ENCODE results near the gene CDC42BPA. TPM values are rescaled to one million over a fixed set of nuclear protein-coding genes. Genes with fewer than 3 reads are reported as not detected.

Gene CDC42BPA
- total RNA-seq, 2 donors from 2014 or later, result 30.0 to 34.3 TPM

DNA sequence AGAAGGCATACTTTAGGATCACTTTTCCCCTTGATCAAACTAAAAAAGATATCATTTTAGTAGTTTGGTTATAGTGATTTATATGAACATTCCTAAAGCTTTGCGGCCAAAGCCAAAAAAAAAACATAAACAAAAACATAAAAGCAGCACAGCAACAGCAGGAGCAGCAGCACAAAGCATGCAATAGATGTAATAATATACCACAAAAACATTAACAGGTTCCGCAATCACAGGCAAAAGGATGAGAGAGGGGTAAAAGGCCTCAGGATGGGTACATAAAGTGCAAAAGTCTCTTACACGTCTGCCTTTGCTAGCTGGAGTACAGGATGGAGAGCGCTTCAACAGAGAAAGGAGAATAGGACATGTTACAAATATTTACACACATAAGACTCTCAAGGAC is 259.2 kb downstream of the CDC42BPA start:
- WGBS, 2 experiments (ENCODE audit: insufficient coverage in 1 of 2, insufficient read length in 1 of 2), result 89% methylated on average over 3 of the region's 4 CpGs; no CpG with 5 or more reads in 1 of the 2 experiments
- Histone ChIP-seq H3K9me3 (ENCODE audit: control insufficient read depth, low read length) (no peaks in the 10 kb centered on the region), H3K27me3 (ENCODE audit: control insufficient read depth, insufficient read depth, low read length, poor library complexity, severe bottlenecking) (no peaks in the 10 kb centered on the region), H3K9ac (ENCODE audit: extremely low read depth, low read length, poor library complexity, severe bottlenecking) (no peak overlapping the region), H3K4me3 (ENCODE audit: low read length) (no peak overlapping the region), H3K4me1 (ENCODE audit: control insufficient read depth, insufficient read depth, low read length) (no peaks in the 10 kb centered on the region), H3K27ac (ENCODE audit: low read depth, low read length) (no peak overlapping the region), H3K36me3 (ENCODE audit: control insufficient read depth, insufficient read depth, low read length) (no peaks in the 10 kb centered on the region)
- Mint-ChIP-seq H3K4me1 (no peaks in the 10 kb centered on the region), H3K36me3 (ENCODE audit: low read depth) (peaks cover 11% of the 10 kb centered on the region), H3K27me3 (ENCODE audit: insufficient read depth) (no peaks in the 10 kb centered on the region), H3K4me3 (no peak overlapping the region), H3K27ac (no peak overlapping the region), H3K9me3 (no peaks in the 10 kb centered on the region)
- no peak for DNase-seq
- TF ChIP-seq, protein P1, sequence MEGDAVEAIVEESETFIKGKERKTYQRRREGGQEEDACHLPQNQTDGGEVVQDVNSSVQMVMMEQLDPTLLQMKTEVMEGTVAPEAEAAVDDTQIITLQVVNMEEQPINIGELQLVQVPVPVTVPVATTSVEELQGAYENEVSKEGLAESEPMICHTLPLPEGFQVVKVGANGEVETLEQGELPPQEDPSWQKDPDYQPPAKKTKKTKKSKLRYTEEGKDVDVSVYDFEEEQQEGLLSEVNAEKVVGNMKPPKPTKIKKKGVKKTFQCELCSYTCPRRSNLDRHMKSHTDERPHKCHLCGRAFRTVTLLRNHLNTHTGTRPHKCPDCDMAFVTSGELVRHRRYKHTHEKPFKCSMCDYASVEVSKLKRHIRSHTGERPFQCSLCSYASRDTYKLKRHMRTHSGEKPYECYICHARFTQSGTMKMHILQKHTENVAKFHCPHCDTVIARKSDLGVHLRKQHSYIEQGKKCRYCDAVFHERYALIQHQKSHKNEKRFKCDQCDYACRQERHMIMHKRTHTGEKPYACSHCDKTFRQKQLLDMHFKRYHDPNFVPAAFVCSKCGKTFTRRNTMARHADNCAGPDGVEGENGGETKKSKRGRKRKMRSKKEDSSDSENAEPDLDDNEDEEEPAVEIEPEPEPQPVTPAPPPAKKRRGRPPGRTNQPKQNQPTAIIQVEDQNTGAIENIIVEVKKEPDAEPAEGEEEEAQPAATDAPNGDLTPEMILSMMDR (conservative IDR thresholded peaks at IDR 0.05), result no peak

DNA sequence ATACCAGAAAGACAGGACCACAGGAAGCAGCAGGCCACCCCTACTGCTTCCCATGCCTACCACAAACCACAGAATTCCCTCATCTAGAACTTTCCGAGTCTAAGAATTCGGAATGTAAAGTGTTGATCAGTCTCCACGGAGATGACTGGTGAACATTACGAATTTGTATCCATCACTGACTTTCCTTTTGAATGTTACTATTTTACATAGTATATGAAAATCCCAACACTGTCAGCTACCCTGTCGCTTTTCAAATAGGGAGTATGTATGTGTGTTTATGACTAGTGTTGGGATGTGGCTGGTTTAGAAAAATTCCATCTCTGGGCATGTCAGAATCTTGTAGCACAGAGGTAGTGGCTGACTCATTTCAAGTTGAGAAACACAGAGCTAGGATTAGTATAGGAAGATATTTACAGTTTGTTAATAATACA is 260.0 kb downstream of the CDC42BPA start:
- no peaks in the 10 kb centered on the region for H3K4me1 ChIP-seq (ENCODE audit: control insufficient read depth, insufficient read depth, low read length)
- Mint-ChIP-seq H3K4me3 (no peak overlapping the region), H3K4me1 (no peaks in the 10 kb centered on the region), H3K27ac (no peak overlapping the region), H3K36me3 (ENCODE audit: low read depth) (peaks cover 11% of the 10 kb centered on the region), H3K9me3 (no peaks in the 10 kb centered on the region), H3K27me3 (ENCODE audit: insufficient read depth) (no peaks in the 10 kb centered on the region)
- H3K9me3 ChIP-seq (ENCODE audit: control insufficient read depth, low read length), result no peaks in the 10 kb centered on the region
- 90% methylated on average over 5 of the region's 5 CpGs; no CpG with 5 or more reads in 1 of the 2 experiments for WGBS, 2 experiments (ENCODE audit: insufficient coverage in 1 of 2, insufficient read length in 1 of 2)
- no peak overlapping the region for H3K4me3 ChIP-seq (ENCODE audit: low read length)
- DNase-seq, result no peak
- no peaks in the 10 kb centered on the region for H3K27me3 ChIP-seq (ENCODE audit: control insufficient read depth, insufficient read depth, low read length, poor library complexity, severe bottlenecking)
- H3K27ac ChIP-seq (ENCODE audit: low read depth, low read length), result no peak overlapping the region
- H3K36me3 ChIP-seq (ENCODE audit: control insufficient read depth, insufficient read depth, low read length), result no peaks in the 10 kb centered on the region
- no peak overlapping the region for H3K9ac ChIP-seq (ENCODE audit: extremely low read depth, low read length, poor library complexity, severe bottlenecking)
- TF ChIP-seq, protein P1 (conservative IDR thresholded peaks at IDR 0.05), result no peak

DNA sequence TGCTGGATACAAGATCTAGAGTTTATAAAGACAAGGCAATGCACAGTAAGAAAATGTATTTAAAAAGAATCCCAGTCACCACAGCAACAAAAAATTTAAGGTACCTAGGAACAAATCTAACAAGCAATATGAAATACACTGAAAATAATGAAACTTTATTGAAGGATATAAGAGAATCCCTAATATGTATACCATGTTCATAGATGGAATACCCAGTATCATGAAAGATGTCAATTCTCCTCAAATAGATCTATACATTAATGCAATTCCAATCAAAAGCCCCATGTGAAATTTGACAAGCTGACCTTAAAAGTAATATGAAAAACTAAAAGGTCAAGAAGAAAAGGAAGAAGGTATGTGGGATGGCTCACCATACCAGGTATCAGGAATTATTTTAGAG is 269.0 kb downstream of the CDC42BPA start:
- no peak overlapping the region for H3K27ac ChIP-seq (ENCODE audit: low read depth, low read length)
- peaks cover 23% of the 10 kb centered on the region for H3K36me3 ChIP-seq (ENCODE audit: control insufficient read depth, insufficient read depth, low read length)
- H3K4me3 Mint-ChIP-seq, result no peak overlapping the region
- TF ChIP-seq, protein P1 (conservative IDR thresholded peaks at IDR 0.05), result no peak
- H3K9me3 ChIP-seq (ENCODE audit: control insufficient read depth, low read length), result no peaks in the 10 kb centered on the region
- peaks cover 11% of the 10 kb centered on the region for H3K36me3 Mint-ChIP-seq (ENCODE audit: low read depth)
- no peaks in the 10 kb centered on the region for H3K4me1 Mint-ChIP-seq
- H3K9me3 Mint-ChIP-seq, result no peaks in the 10 kb centered on the region
- no peak overlapping the region for H3K9ac ChIP-seq (ENCODE audit: extremely low read depth, low read length, poor library complexity, severe bottlenecking)
- no peaks in the 10 kb centered on the region for H3K4me1 ChIP-seq (ENCODE audit: control insufficient read depth, insufficient read depth, low read length)
- no peaks in the 10 kb centered on the region for H3K27me3 ChIP-seq (ENCODE audit: control insufficient read depth, insufficient read depth, low read length, poor library complexity, severe bottlenecking)
- H3K4me3 ChIP-seq (ENCODE audit: low read length), result no peak overlapping the region
- DNase-seq, result no peak
- no peak overlapping the region for H3K27ac Mint-ChIP-seq
- no peaks in the 10 kb centered on the region for H3K27me3 Mint-ChIP-seq (ENCODE audit: insufficient read depth)
